HL-60/S4 treated with phorbol 12-myristate 13-acetate at 8.2 ng/mL for 4 days and 3 days (cell line): ENCODE measurements around the gene ZNF346.

Experiments used
- in situ Hi-C: fragments of 300-500 bp; cut with MboI; formaldehyde crosslinking; loops from 2 replicates; pipeline ENCODE4 v1.15.0; 2022; ENCODE audit warnings: low sequenced_read_pairs

ZNF346 gene

GRCh38 chr5:177066224-177066623 is 43.7 kb downstream of the ZNF346 start:
- in situ Hi-C loops, result no loop called here

- in situ Hi-C loops, result no loop called here
These were observed 45.0 kb downstream of the ZNF346 start for GRCh38 chr5:177067503-177067902.

- in situ Hi-C loops, result no loop called here
These were observed 48.2 kb downstream of the ZNF346 start for GRCh38 chr5:177070536-177071191.

- in situ Hi-C loops, result no loop called here
These were observed 49.3 kb downstream of the ZNF346 start for GRCh38 chr5:177071666-177072385.

- in situ Hi-C loops, result no loop called here
These were observed 54.8 kb downstream of the ZNF346 start for GRCh38 chr5:177077335-177077734.

- in situ Hi-C loops, result no loop called here
These were observed 57.1 kb downstream of the ZNF346 start for GRCh38 chr5:177079606-177080005.

- in situ Hi-C loops, result no loop called here
These were observed 57.8 kb downstream of the ZNF346 start for GRCh38 chr5:177080265-177080664.

- in situ Hi-C loops, result no loop called here
These were observed 59.4 kb downstream of the ZNF346 start for GRCh38 chr5:177081859-177082258.

- in situ Hi-C loops, result no loop called here
These were observed 60.9 kb downstream of the ZNF346 start for GRCh38 chr5:177083357-177083756.

GRCh38 chr5:177084175-177084574 is 61.7 kb downstream of the ZNF346 start:
- in situ Hi-C loops, result no loop called here

- in situ Hi-C loops, result no loop called here
These were observed 63.6 kb downstream of the ZNF346 start for GRCh38 chr5:177085985-177086653.

- in situ Hi-C loops, result no loop called here
These were observed 64.3 kb downstream of the ZNF346 start, which contains the start of gene FGFR4 for GRCh38 chr5:177086654-177087397. TSS of gene FGFR4 (plus strand) at chr5:177086915. CDS start at chr5:177089603, 2,688 bp downstream.

- in situ Hi-C loops, result no loop called here
These were observed 65.0 kb downstream of the ZNF346 start for GRCh38 chr5:177087398-177088005.

GRCh38 chr5:177089127-177089526 is 66.6 kb downstream of the ZNF346 start:
- in situ Hi-C loops, result no loop called here

GRCh38 chr5:177089825-177090641 is 67.5 kb downstream of the ZNF346 start:
- in situ Hi-C loops, result no loop called here

- in situ Hi-C loops, result no loop called here
These were observed 68.3 kb downstream of the ZNF346 start for GRCh38 chr5:177090813-177091212.

GRCh38 chr5:177091232-177091631 is 68.7 kb downstream of the ZNF346 start:
- in situ Hi-C loops, result no loop called here

GRCh38 chr5:177092178-177093081 is 69.9 kb downstream of the ZNF346 start:
- in situ Hi-C loops, result no loop called here
